HepG2 (cell line): ENCODE results near the gene TBR1. TPM values are rescaled to one million over a fixed set of nuclear protein-coding genes. Genes with fewer than 3 reads are reported as not detected.

ENCODE experiments used
- ATAC-seq: fragments of 200-7000 bp; cut with Tn5 transposase; 3 replicates; pipeline ENCODE4 v1.9.1; 2020; ENCODE audit warnings: mild to moderate bottlenecking, moderate library complexity
- BruUV-seq: library from RNA; stranded (reverse); fragments of 400-500 nt; replicated peaks from 2 replicates; lab custom pipeline; 2021; lab: Mats Ljungman, UMichigan
- CTCF ChIA-PET: fragments of 300-600 bp; formaldehyde crosslinking; extraction: SDS; loops from one replicate; lab custom pipeline; 2021; ENCODE audit warnings: low total read pairs, inconsistent platforms, low intra/inter-chr PET ratio; lab: Yijun Ruan, JAX
- POLR2A ChIA-PET: fragments of 350-600 bp; sonication (Branson Sonifier 250); formaldehyde crosslinking; loops from one replicate; lab custom pipeline; 2020; ENCODE audit warnings: antibody characterized with exemption, inconsistent platforms; lab: Yijun Ruan, JAX
- DNase-seq: peaks from one replicate; pipeline ENCODE4 v3.0.0-alpha.2; 2015; ENCODE audit warnings: low spot score
- FAIRE-seq: peaks from 3 replicates; lab custom pipeline; 2011; peaks lifted over from hg19 to GRCh38; lab: Jason Lieb, UNC
- H2AFZ ChIP-seq: one replicate; pipeline ENCODE4 v1.6.1; 2011; ENCODE audit warnings: low read length, inconsistent platforms
- H3K27ac ChIP-seq: fragments of 300-600 bp; 3 replicates; pipeline ENCODE4 v1.8.0; 2011; ENCODE audit warnings: mixed run types, mild to moderate bottlenecking, mixed read lengths, low read length, inconsistent platforms; ENCODE audit not compliant: insufficient read depth; ENCODE audit errors: extremely low read length
- H3K27me3 ChIP-seq, 2 experiments: fragments of 200-600 bp in 1 of 2; 2 replicates in 1 of 2; 3 replicates in 1 of 2; pipeline versions ENCODE4 v1.6.0 to v1.8.0; 2011; ENCODE audit warnings: low read length in 2 of 2, mild to moderate bottlenecking in 2 of 2, moderate library complexity in 2 of 2, inconsistent platforms in 1 of 2; ENCODE audit not compliant: insufficient read depth in 2 of 2, control insufficient read depth in 1 of 2
- H3K36me3 ChIP-seq, 2 experiments: fragments of 200-600 bp in 1 of 2; replicated peaks in 1 of 2; 2 replicates in 1 of 2; 3 replicates in 1 of 2; pipeline versions ENCODE4 v1.5.1 to v1.8.0; 2011; ENCODE audit warnings: low read length in 2 of 2, inconsistent platforms in 1 of 2; ENCODE audit not compliant: insufficient read depth in 2 of 2, control insufficient read depth in 1 of 2
- H3K4me1 ChIP-seq: 2 replicates; pipeline ENCODE4 v1.5.1; 2012; ENCODE audit warnings: low read length, inconsistent platforms; ENCODE audit not compliant: insufficient read depth
- H3K4me2 ChIP-seq: 2 replicates; pipeline ENCODE4 v1.6.0; 2011; ENCODE audit warnings: low read depth, low read length, inconsistent platforms
- H3K4me3 ChIP-seq, 3 experiments: fragments of 200-600 bp in 1 of 3; sonication (generic), shearing (Covaris generic) in 1 of 3; replicated peaks in 1 of 3; 2 replicates each; pipeline ENCODE4 v1.5.1; 2011 to 2016; ENCODE audit warnings: low read length in 3 of 3, inconsistent platforms in 2 of 3, low read depth in 2 of 3, mild to moderate bottlenecking in 2 of 3, control low read depth in 1 of 3, mixed read lengths in 1 of 3; ENCODE audit not compliant: insufficient read depth in 1 of 3
- H3K79me2 ChIP-seq: one replicate; pipeline ENCODE4 v1.6.1; 2011; ENCODE audit warnings: low read length, inconsistent platforms; ENCODE audit not compliant: insufficient read depth
- H3K9ac ChIP-seq: 2 replicates; pipeline ENCODE4 v1.6.0; 2011; ENCODE audit warnings: mild to moderate bottlenecking, low read depth, low read length, inconsistent platforms; ENCODE audit not compliant: insufficient read depth
- H3K9me3 ChIP-seq: 2 replicates; pipeline ENCODE4 v1.5.1; 2012; ENCODE audit warnings: mild to moderate bottlenecking, low read length
- H4K20me1 ChIP-seq: 2 replicates; pipeline ENCODE4 v1.6.0; 2011; ENCODE audit warnings: inconsistent platforms, mild to moderate bottlenecking, low read length, moderate library complexity; ENCODE audit not compliant: insufficient read depth
- HOXA7 ChIP-seq: sonication (generic); formaldehyde crosslinking; IDR thresholded peaks from 2 replicates; pipeline ENCODE4 v1.8.1; 2022; ENCODE audit warnings: mild to moderate bottlenecking, missing genetic modification reagents, moderate library complexity
- KDM3A ChIP-seq: IDR thresholded peaks from 2 replicates; pipeline ENCODE4 v1.6.1; 2018; ENCODE audit warnings: low read depth, missing compliant biosample characterization
- POLR2AphosphoS5 ChIP-seq: IDR thresholded peaks from 2 replicates; pipeline ENCODE4 v1.6.1; 2012; ENCODE audit warnings: low read depth, low read length
- ZNF101 ChIP-seq: sonication (generic); formaldehyde crosslinking; IDR thresholded peaks from 2 replicates; pipeline ENCODE4 v1.4.0; 2020; ENCODE audit warnings: mild to moderate bottlenecking, low read depth, missing genetic modification reagents, borderline replicate concordance
- ZNF329 ChIP-seq: sonication (generic); formaldehyde crosslinking; IDR thresholded peaks from 2 replicates; pipeline ENCODE4 v1.9.0; 2021; ENCODE audit warnings: low read depth, mild to moderate bottlenecking, missing genetic modification reagents
- WGBS: methylation state at CpG from one replicate; pipeline ENCODE4 v1.1.6; 2017; ENCODE audit warnings: low lambda C conversion rate; 5-methylcytosine and 5-hydroxymethylcytosine counted together
- in situ Hi-C: cut with HindIII; loops from 2 replicates; pipeline ENCODE4 v1.10.0; 2017; ENCODE audit warnings: low pct_unique_long_range_greater_than_20kb; ENCODE audit not compliant: extremely low pct_ligation_motif_present
- intact Hi-C: fragments of 100-400 bp; cut with micrococcal nuclease; formaldehyde crosslinking; loops from one replicate; pipeline ENCODE4 v1.10.0; 2022; ENCODE audit not compliant: unreplicated experiment
- polyA plus RNA-seq, 8 experiments: library from polyadenylated mRNA; depleted of rRNA in 3 of 8; stranded (reverse) in 7 of 8; unstranded in 1 of 8; fragments of >200 nt; fragmentation: Illumina TruSeq in 4 of 8; extraction: Trizol in 4 of 8; gene quantifications; 2 replicates each; pipeline versions ENCODE4 v1.2.1 to v1.2.3, GENCODE V29; 2011 to 2016; ENCODE audit warnings: low read depth in 4 of 8, missing spikeins in 1 of 8, mixed read lengths in 1 of 8; ENCODE audit not compliant: insufficient read depth in 1 of 8
- total RNA-seq, 5 experiments: library from RNA; depleted of rRNA; stranded (reverse); fragments of >200 nt; fragmentation: Illumina TruSeq; extraction: Trizol; gene quantifications; 2 replicates each; pipeline ENCODE4 v1.2.3, GENCODE V29; 2016; ENCODE audit warnings: low read depth in 1 of 5
- TF ChIP-seq, protein P1 (sequence below): sonication (generic); formaldehyde crosslinking; IDR thresholded peaks from 2 replicates; pipeline ENCODE4 v1.4.0; 2020; ENCODE audit warnings: mild to moderate bottlenecking, missing genetic modification reagents
- TF ChIP-seq, protein P2 (sequence below): IDR thresholded peaks from 2 replicates; pipeline ENCODE4 v1.6.1; 2016; ENCODE audit warnings: low read depth, borderline replicate concordance
- TF ChIP-seq, protein P3 (sequence below): sonication (generic); formaldehyde crosslinking; IDR thresholded peaks from 2 replicates; pipeline ENCODE4 v1.4.0; 2020; ENCODE audit warnings: missing genetic modification reagents

TBR1 gene
- total and polyA plus RNA-seq, 2 of the 13 experiments (the other 11 are each of a cell fraction or from before 2014, with no cell fraction given) = not detected

DNA sequence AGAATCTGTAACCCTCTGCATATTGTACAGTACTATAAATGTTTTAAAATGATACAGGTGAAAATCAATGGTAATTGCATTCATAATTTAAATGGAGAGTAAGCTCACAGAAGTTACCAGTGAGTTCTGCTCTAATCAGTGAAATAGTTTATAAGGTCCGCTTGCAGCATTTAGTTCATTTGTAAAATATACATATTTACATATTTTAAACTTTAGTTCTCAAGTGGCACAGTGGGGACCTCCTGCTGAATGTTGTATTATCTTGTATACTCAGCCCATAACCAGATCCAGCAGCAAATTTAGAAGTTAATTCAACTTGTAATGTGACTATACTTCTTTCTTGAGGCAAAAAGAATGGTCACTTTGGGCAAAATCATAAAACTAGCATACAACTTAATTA, 41.7 kb upstream of the TBR1 start (continued):
- TF ChIP-seq, protein P1, sequence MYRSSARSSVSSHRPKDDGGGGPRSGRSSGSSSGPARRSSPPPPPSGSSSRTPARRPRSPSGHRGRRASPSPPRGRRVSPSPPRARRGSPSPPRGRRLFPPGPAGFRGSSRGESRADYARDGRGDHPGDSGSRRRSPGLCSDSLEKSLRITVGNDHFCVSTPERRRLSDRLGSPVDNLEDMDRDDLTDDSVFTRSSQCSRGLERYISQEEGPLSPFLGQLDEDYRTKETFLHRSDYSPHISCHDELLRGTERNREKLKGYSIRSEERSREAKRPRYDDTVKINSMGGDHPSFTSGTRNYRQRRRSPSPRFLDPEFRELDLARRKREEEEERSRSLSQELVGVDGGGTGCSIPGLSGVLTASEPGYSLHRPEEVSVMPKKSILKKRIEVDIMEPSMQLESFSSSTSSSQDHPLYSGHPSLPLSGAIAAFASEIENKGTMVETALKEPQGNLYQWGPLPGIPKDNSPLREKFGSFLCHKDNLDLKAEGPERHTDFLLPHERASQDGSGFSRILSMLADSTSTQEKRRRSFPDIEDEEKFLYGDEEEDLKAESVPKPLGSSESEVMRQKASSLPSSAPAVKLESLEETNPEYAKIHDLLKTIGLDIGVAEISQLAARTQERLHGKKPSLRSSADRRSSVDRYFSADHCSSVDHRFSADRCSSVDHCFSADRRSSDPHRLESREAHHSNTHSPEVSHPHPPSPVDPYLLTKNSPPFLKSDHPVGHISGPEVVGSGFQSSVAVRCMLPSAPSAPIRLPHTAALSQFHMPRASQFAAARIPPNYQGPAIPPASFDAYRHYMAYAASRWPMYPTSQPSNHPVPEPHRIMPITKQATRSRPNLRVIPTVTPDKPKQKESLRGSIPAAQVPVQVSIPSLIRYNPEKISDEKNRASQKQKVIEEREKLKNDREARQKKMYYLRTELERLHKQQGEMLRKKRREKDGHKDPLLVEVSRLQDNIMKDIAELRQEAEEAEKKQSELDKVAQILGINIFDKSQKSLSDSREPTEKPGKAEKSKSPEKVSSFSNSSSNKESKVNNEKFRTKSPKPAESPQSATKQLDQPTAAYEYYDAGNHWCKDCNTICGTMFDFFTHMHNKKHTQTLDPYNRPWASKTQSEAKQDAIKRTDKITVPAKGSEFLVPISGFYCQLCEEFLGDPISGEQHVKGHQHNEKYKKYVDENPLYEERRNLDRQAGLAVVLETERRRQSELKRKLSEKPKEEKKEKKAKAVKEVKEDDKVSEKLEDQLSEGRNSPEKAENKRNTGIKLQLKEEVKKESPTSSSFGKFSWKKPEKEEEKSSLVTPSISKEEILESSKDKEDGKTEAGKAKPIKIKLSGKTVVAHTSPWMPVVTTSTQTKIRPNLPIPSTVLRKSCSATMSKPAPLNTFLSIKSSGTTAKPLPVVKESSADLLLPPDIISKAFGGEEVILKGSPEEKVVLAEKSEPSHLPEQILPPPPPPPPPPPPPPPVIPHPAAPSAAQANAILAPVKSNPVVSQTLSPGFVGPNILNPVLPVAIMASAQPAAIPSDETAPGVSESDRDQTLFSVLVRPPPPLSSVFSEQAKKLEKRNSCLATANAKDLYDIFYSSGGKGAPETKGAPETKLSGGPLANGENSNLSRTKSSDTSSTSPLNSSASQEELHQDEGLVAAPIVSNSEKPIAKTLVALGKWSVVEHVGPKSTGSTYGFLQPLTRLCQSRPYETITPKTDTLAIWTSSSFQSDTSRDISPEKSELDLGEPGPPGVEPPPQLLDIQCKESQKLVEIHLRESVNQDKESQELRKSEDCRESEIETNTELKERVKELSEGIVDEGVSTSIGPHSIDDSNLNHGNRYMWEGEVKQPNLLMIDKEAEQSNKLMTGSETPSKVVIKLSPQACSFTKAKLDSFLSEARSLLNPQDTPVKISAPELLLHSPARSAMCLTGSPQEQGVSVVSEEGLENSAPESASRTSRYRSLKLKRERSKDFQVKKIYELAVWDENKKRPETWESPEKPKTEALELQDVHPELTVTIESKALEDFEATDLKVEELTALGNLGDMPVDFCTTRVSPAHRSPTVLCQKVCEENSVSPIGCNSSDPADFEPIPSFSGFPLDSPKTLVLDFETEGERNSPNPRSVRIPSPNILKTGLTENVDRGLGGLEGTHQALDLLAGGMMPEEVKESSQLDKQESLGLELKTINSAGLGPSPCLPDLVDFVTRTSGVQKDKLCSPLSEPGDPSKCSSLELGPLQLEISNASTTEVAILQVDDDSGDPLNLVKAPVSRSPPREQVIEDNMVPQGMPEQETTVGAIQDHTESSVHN (CRISPR knock-in tag) = no peak
- TF ChIP-seq ZNF329 (CRISPR knock-in tag) = no peak
- TF ChIP-seq HOXA7 = no peak
- no peak for TF ChIP-seq ZNF101 (CRISPR knock-in tag)
- no peak for TF ChIP-seq POLR2AphosphoS5

DNA sequence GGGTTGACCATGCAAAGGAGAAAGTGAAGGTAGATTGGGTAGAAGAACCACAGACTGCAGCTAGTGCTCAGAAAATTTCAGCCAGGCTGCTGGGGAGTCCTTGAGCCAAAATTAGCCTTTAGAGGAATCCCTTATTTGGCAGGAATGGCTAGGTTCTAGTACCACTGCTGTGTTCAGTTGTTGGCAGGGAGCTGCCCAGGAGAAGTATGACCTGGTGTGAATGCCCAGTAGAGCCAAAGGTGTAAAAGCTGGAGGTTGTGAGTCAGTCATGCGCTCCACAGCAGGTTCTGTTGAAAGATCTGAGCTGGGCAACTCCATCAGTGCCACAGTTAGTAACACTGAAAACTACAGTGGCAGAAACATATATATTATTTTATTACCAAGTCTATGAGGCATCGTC, 36.4 kb upstream of the TBR1 start:
- H3K4me2 ChIP-seq = no peak overlapping the region
- no peak for DNase-seq
- TF ChIP-seq, protein P2, sequence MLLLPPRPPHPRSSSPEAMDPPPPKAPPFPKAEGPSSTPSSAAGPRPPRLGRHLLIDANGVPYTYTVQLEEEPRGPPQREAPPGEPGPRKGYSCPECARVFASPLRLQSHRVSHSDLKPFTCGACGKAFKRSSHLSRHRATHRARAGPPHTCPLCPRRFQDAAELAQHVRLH (CRISPR knock-in tag) = no peak
- TF ChIP-seq KDM3A = no peak
- TF ChIP-seq, protein P3, sequence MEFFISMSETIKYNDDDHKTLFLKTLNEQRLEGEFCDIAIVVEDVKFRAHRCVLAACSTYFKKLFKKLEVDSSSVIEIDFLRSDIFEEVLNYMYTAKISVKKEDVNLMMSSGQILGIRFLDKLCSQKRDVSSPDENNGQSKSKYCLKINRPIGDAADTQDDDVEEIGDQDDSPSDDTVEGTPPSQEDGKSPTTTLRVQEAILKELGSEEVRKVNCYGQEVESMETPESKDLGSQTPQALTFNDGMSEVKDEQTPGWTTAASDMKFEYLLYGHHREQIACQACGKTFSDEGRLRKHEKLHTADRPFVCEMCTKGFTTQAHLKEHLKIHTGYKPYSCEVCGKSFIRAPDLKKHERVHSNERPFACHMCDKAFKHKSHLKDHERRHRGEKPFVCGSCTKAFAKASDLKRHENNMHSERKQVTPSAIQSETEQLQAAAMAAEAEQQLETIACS (CRISPR knock-in tag) = no peak
- TF ChIP-seq, all 625 proteins: peak for 0
- ChIA-PET POLR2A (no interaction called here), CTCF (no interaction called here)
- no peaks in the 10 kb centered on the region for H3K4me1 ChIP-seq
- no peak overlapping the region for H3K9ac ChIP-seq
- ATAC-seq = no peak
- no peak for FAIRE-seq
- no peaks in the 10 kb centered on the region for H3K27me3 ChIP-seq
- in situ Hi-C loops = no loop called here
- intact Hi-C loops = no loop called here
- H3K27ac ChIP-seq = no peak overlapping the region
- no peak overlapping the region for H3K4me3 ChIP-seq
- no TSS peak for BruUV-seq
- H3K9me3 ChIP-seq = no peaks in the 10 kb centered on the region
- 100% methylated on average over 2 of the region's 2 CpGs for WGBS
- no peak overlapping the region for H2AFZ ChIP-seq
- H3K79me2 ChIP-seq = no peaks in the 10 kb centered on the region
- peaks cover 3 to 10% of the 10 kb centered on the region in 2 experiments; a peak in 4 of 5 replicates for H3K36me3 ChIP-seq
- no peaks in the 10 kb centered on the region for H4K20me1 ChIP-seq
